Epithelial cell of prostate (primary cell): ENCODE measurements around the gene PIH1D1.
A peak's percentile ranks its signal among the peaks of the same experiment; 100 is the strongest.
"Not testable (repeated sequence)": the region's sequence is repeated elsewhere in the genome, so short reads cannot be mapped to it uniquely, and the experiment has no call there.

Source experiments
- DNase-seq: peaks from one replicate; pipeline ENCODE4 v3.0.0-alpha.2; 2011; ENCODE audit warnings: low read depth, low spot score
- H3K27ac ChIP-seq: fragments of 450-650 bp; 2 replicates; pipeline ENCODE4 v1.5.1; 2017; ENCODE audit warnings: mild to moderate bottlenecking

PIH1D1 gene

GRCh38 chr19:49486232-49486631, 34.6 kb upstream of the PIH1D1 start:
- DNase-seq = no peak
- no peak overlapping the region for H3K27ac ChIP-seq

GRCh38 chr19:49481020-49481683, 29.5 kb upstream of the PIH1D1 start:
- H3K27ac ChIP-seq = no peak overlapping the region
- DNase-seq = no peak

GRCh38 chr19:49479975-49480628, 28.5 kb upstream of the PIH1D1 start:
- no peak overlapping the region for H3K27ac ChIP-seq
- DNase-seq = no peak

GRCh38 chr19:49475995-49476880, 24.6 kb upstream of the PIH1D1 start:
- no peak overlapping the region for H3K27ac ChIP-seq
- no peak for DNase-seq

GRCh38 chr19:49475191-49475917, 23.7 kb upstream of the PIH1D1 start:
- DNase-seq = no peak
- H3K27ac ChIP-seq = no peak overlapping the region

- no peak overlapping the region for H3K27ac ChIP-seq
Observed at GRCh38 chr19:49474542-49474924, 22.9 kb upstream of the PIH1D1 start.

GRCh38 chr19:49473868-49474541, 22.4 kb upstream of the PIH1D1 start, which contains the start of gene FLT3LG:
TSS of gene FLT3LG (plus strand) at chr19:49474215. CDS start at chr19:49474640, 425 bp downstream.
- H3K27ac ChIP-seq = no peak within 1 kb of the TSS
- no peak for DNase-seq

More at GRCh38 chr19:49474542-49474924, 22.9 kb upstream of the PIH1D1 start:
- no peak for DNase-seq

GRCh38 chr19:49473501-49473867, 21.9 kb upstream of the PIH1D1 start:
- not testable (repeated sequence) for DNase-seq, H3K27ac ChIP-seq

- H3K27ac ChIP-seq = no peak overlapping the region
- DNase-seq = no peak
Observed at GRCh38 chr19:49472936-49473335, 21.3 kb upstream of the PIH1D1 start.

- DNase-seq = no peak
- H3K27ac ChIP-seq = no peak overlapping the region
Observed at GRCh38 chr19:49470615-49470978, 19.0 kb upstream of the PIH1D1 start.

GRCh38 chr19:49469828-49470614, 18.4 kb upstream of the PIH1D1 start:
- no peak for DNase-seq
- H3K27ac ChIP-seq = no peak overlapping the region

- DNase-seq = peak; percentile 60
Observed at GRCh38 chr19:49468746-49469447, 17.3 kb upstream of the PIH1D1 start.

GRCh38 chr19:49468199-49468598, 16.6 kb upstream of the PIH1D1 start:
- peak; percentile 88 for DNase-seq
- H3K27ac ChIP-seq = peak overlapping the region; percentile 58

More at GRCh38 chr19:49468746-49469447, 17.3 kb upstream of the PIH1D1 start:
- H3K27ac ChIP-seq = peak overlapping the region; percentile 58

GRCh38 chr19:49465371-49465770, 13.8 kb upstream of the PIH1D1 start:
- no peak overlapping the region for H3K27ac ChIP-seq

GRCh38 chr19:49463960-49464740, 12.5 kb upstream of the PIH1D1 start:
- no peak overlapping the region for H3K27ac ChIP-seq
- DNase-seq = no peak

More at GRCh38 chr19:49465371-49465770, 13.8 kb upstream of the PIH1D1 start:
- no peak for DNase-seq

- no peak overlapping the region for H3K27ac ChIP-seq
- DNase-seq = no peak
Observed at GRCh38 chr19:49462492-49462891, 10.9 kb upstream of the PIH1D1 start.

- no peak for DNase-seq
- H3K27ac ChIP-seq = no peak overlapping the region
Observed at GRCh38 chr19:49461656-49462055, 10.0 kb upstream of the PIH1D1 start.

- DNase-seq, H3K27ac ChIP-seq: not testable (repeated sequence)
Observed at GRCh38 chr19:49461130-49461529, 9.5 kb upstream of the PIH1D1 start.
